SK-N-SH (cell line): ENCODE results near the gene TGIF1.

Experiments used
- ELF1 ChIP-seq: IDR thresholded peaks from 2 replicates; pipeline ENCODE4 v1.4.0; 2012
- EP300 ChIP-seq, 2 experiments: IDR thresholded peaks; 2 replicates each; pipeline versions ENCODE4 v1.4.0 to v1.6.1; 2012; ENCODE audit warnings: borderline replicate concordance in 1 of 2, low read depth in 1 of 2, low read length in 1 of 2
- NRF1 ChIP-seq: IDR thresholded peaks from 2 replicates; pipeline ENCODE4 v1.6.1; 2012; ENCODE audit warnings: low read depth, mild to moderate bottlenecking, low read length
- RCOR1 ChIP-seq: fragments of 150-350 bp; IDR thresholded peaks from 2 replicates; pipeline ENCODE4 v1.6.1; 2017; ENCODE audit warnings: antibody characterized with exemption, low read length
- REST ChIP-seq: IDR thresholded peaks from 2 replicates; pipeline ENCODE4 v1.6.1; 2012; ENCODE audit warnings: mild to moderate bottlenecking, low read depth, low read length, moderate library complexity
- TF ChIP-seq, protein P1 (sequence below): fragments of 200-600 bp; sonication (generic); IDR thresholded peaks from 2 replicates; pipeline ENCODE4 v1.6.1; 2017; ENCODE audit warnings: antibody characterized with exemption, mild to moderate bottlenecking, moderate library complexity
- TF ChIP-seq, protein P2 (sequence below): IDR thresholded peaks from 2 replicates; pipeline ENCODE4 v1.4.0; 2012; ENCODE audit warnings: low read depth

- TF ChIP-seq, protein P1, sequence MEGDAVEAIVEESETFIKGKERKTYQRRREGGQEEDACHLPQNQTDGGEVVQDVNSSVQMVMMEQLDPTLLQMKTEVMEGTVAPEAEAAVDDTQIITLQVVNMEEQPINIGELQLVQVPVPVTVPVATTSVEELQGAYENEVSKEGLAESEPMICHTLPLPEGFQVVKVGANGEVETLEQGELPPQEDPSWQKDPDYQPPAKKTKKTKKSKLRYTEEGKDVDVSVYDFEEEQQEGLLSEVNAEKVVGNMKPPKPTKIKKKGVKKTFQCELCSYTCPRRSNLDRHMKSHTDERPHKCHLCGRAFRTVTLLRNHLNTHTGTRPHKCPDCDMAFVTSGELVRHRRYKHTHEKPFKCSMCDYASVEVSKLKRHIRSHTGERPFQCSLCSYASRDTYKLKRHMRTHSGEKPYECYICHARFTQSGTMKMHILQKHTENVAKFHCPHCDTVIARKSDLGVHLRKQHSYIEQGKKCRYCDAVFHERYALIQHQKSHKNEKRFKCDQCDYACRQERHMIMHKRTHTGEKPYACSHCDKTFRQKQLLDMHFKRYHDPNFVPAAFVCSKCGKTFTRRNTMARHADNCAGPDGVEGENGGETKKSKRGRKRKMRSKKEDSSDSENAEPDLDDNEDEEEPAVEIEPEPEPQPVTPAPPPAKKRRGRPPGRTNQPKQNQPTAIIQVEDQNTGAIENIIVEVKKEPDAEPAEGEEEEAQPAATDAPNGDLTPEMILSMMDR, result no peak
- TF ChIP-seq EP300 (IDR thresholded peaks at IDR 0.05; ENCODE audit: borderline replicate concordance in 1 of 2, low read depth in 1 of 2, low read length in 1 of 2) (no peak), RCOR1 (no peak), NRF1 (no peak), REST (no peak), ELF1 (no peak)
- TF ChIP-seq, protein P2, sequence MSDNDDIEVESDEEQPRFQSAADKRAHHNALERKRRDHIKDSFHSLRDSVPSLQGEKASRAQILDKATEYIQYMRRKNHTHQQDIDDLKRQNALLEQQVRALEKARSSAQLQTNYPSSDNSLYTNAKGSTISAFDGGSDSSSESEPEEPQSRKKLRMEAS, result no peak
Observed at GRCh38 chr18:3411327-3411726, 38.6 kb upstream of the TGIF1 start.
